Activated CD8-positive, alpha-beta T cell treated with anti-CD3 and anti-CD28 coated beads for 36 hours (primary cell): Measurements from ENCODE around the gene PATE2. TPM values are rescaled to one million over a fixed set of nuclear protein-coding genes. Genes with fewer than 3 reads are reported as not detected.

Experiments used
- ATAC-seq: fragments of 200-7000 bp; cut with Tn5 transposase; one replicate; pipeline ENCODE4 v1.10.0; 2021; ENCODE audit warnings: mild to moderate bottlenecking, moderate library complexity
- CTCF ChIA-PET: fragments of 350-600 bp; sonication (Branson Sonifier 250); formaldehyde crosslinking; loops from one replicate; lab custom pipeline; 2021; ENCODE audit warnings: antibody characterized with exemption; lab: Charles Lee
- POLR2A ChIA-PET: fragments of 350-600 bp; sonication (Branson Sonifier 250); formaldehyde crosslinking; loops from one replicate; lab custom pipeline; 2021; ENCODE audit warnings: antibody characterized with exemption; lab: Charles Lee
- DNase-seq: peaks from one replicate; pipeline ENCODE4 v3.0.0-alpha.2; 2020
- H3K27ac Mint-ChIP-seq: one replicate; pipeline ENCODE4 v1.8.0; 2021; ENCODE audit warnings: mild to moderate bottlenecking, mixed read lengths
- H3K27me3 Mint-ChIP-seq: one replicate; pipeline ENCODE4 v1.8.0; 2021; ENCODE audit warnings: mixed read lengths
- H3K36me3 Mint-ChIP-seq: one replicate; pipeline ENCODE4 v1.8.0; 2021; ENCODE audit warnings: low read depth, mixed read lengths
- H3K4me1 Mint-ChIP-seq: one replicate; pipeline ENCODE4 v1.8.0; 2021; ENCODE audit warnings: low read depth, mixed read lengths
- H3K4me3 Mint-ChIP-seq: one replicate; pipeline ENCODE4 v1.8.0; 2021; ENCODE audit warnings: mild to moderate bottlenecking, moderate library complexity, mixed read lengths
- H3K9me3 Mint-ChIP-seq: one replicate; pipeline ENCODE4 v1.8.0; 2021; ENCODE audit warnings: mixed read lengths
- CTCF ChIP-seq: fragments of 200-600 bp; IDR thresholded peaks from one replicate; pipeline ENCODE4 v1.8.0; 2022; ENCODE audit warnings: antibody characterized with exemption, mild to moderate bottlenecking
- intact Hi-C: fragments of 100-400 bp; cut with micrococcal nuclease; formaldehyde crosslinking; loops from one replicate; pipeline ENCODE4 v1.10.0; 2022
- total RNA-seq, 2 experiments: library from RNA; stranded (reverse); gene quantifications; one replicate each; pipeline ENCODE4 v1.2.3, GENCODE V29; 2021

The PATE2 gene
- total RNA-seq, 2 experiments from 2014 or later, result not detected

GRCh38 chr11:125762445-125762844, 16.2 kb downstream of the PATE2 start:
- ChIA-PET POLR2A (no interaction called here), CTCF (no interaction called here)
- intact Hi-C loops, result no loop called here
- no peak for ATAC-seq
- no peak overlapping the region for H3K4me3 Mint-ChIP-seq
- no peaks in the 10 kb centered on the region for H3K4me1 Mint-ChIP-seq
- TF ChIP-seq CTCF, result no peak
- H3K27ac Mint-ChIP-seq, result no peak overlapping the region
- no peak for DNase-seq
- H3K27me3 Mint-ChIP-seq, result peaks cover 23% of the 10 kb centered on the region
- H3K9me3 Mint-ChIP-seq, result peaks cover 6% of the 10 kb centered on the region
- H3K36me3 Mint-ChIP-seq, result no peaks in the 10 kb centered on the region

- H3K36me3 Mint-ChIP-seq, result no peaks in the 10 kb centered on the region
- intact Hi-C loops, result no loop called here
- CTCF ChIA-PET, result no interaction called here
- H3K4me1 Mint-ChIP-seq, result no peaks in the 10 kb centered on the region
- H3K27me3 Mint-ChIP-seq, result peaks cover 17% of the 10 kb centered on the region
- no peak overlapping the region for H3K4me3 Mint-ChIP-seq
- ATAC-seq (no peak), DNase-seq (no peak)
- H3K9me3 Mint-ChIP-seq, result peaks cover 6% of the 10 kb centered on the region
- POLR2A ChIA-PET, result no interaction called here
- H3K27ac Mint-ChIP-seq, result no peak overlapping the region
- TF ChIP-seq CTCF, result no peak
Observed at GRCh38 chr11:125756050-125756449, 22.6 kb downstream of the PATE2 start.

GRCh38 chr11:125750629-125751028, 28.0 kb downstream of the PATE2 start:
- POLR2A ChIA-PET, result no interaction called here

GRCh38 chr11:125745979-125746378, 32.6 kb downstream of the PATE2 start, which contains the start of gene PATE1:
Gene PATE1, plus strand, starts transcription at chr11:125746279. Its CDS starts 26 bp downstream, at chr11:125746305.
- H3K4me1 Mint-ChIP-seq, result no peaks in the 10 kb centered on the region
- ATAC-seq (no peak), DNase-seq (no peak)
- no peak within 1 kb of the TSS for H3K4me3 Mint-ChIP-seq
- no peaks in the 10 kb centered on the region for H3K9me3 Mint-ChIP-seq
- ChIA-PET CTCF (no interaction called here), POLR2A (no interaction called here)
- H3K27me3 Mint-ChIP-seq, result peaks cover 7% of the 10 kb centered on the region
- intact Hi-C loops, result no loop called here
- TF ChIP-seq CTCF, result no peak
- H3K27ac Mint-ChIP-seq, result no peak within 1 kb of the TSS
- no peaks in the 10 kb centered on the region for H3K36me3 Mint-ChIP-seq

More at GRCh38 chr11:125750629-125751028, 28.0 kb downstream of the PATE2 start:
- intact Hi-C loops, result no loop called here
- ATAC-seq (no peak), DNase-seq (no peak)
- Mint-ChIP-seq H3K4me3 (no peak overlapping the region), H3K36me3 (no peaks in the 10 kb centered on the region), H3K4me1 (no peaks in the 10 kb centered on the region), H3K9me3 (no peaks in the 10 kb centered on the region), H3K27ac (no peak overlapping the region), H3K27me3 (peaks cover 6% of the 10 kb centered on the region)
- no peak for TF ChIP-seq CTCF
- CTCF ChIA-PET, result interaction anchor here (0.8 kb wide), 1 partner anchor 11 kb away, joined by 3 read pairs; no protein-coding TSS in a partner anchor

- no peaks in the 10 kb centered on the region for H3K36me3 Mint-ChIP-seq
- DNase-seq (no peak), ATAC-seq (no peak)
- H3K9me3 Mint-ChIP-seq, result no peaks in the 10 kb centered on the region
- H3K27ac Mint-ChIP-seq, result no peak overlapping the region
- peaks cover 8% of the 10 kb centered on the region for H3K27me3 Mint-ChIP-seq
- no peak overlapping the region for H3K4me3 Mint-ChIP-seq
- H3K4me1 Mint-ChIP-seq, result no peaks in the 10 kb centered on the region
- ChIA-PET CTCF (no interaction called here), POLR2A (no interaction called here)
- TF ChIP-seq CTCF, result no peak
- intact Hi-C loops, result no loop called here
Observed at GRCh38 chr11:125743681-125744080, 34.9 kb downstream of the PATE2 start.
